ENCODE results near the gene SHISA5.
"Not testable (repeated sequence)": the region's sequence is repeated elsewhere in the genome, so short reads cannot be mapped to it uniquely, and the experiment has no call there.

Gene SHISA5

GRCh38 chr3:48504051-48504946 lies at the start of gene SHISA5:
Gene SHISA5, minus strand, starts transcription at chr3:48504174. Its CDS starts 80 bp downstream, at chr3:48504094.
- Histone ChIP-seq H3K27ac (no peak within 1 kb of the TSS), H3K9me3 (ENCODE audit: low read depth, low read length) (no peaks in the 10 kb centered on the region), H3K36me3 (ENCODE audit: insufficient read depth, low read length) (no peaks in the 10 kb centered on the region), H3K4me3 (peak within 1 kb of the TSS; percentile 73), H3K9ac (ENCODE audit: insufficient read length) (peak within 1 kb of the TSS; percentile 32)
- no peak for TF ChIP-seq POLR2AphosphoS5 (IDR thresholded peaks at IDR 0.05; ENCODE audit: borderline replicate concordance, low read depth, low read length)
- no peak for TF ChIP-seq EZH2 (IDR thresholded peaks at IDR 0.05)
- no peak for TF ChIP-seq FOXP2 (optimal IDR thresholded peaks at IDR 0.05; ENCODE audit: control extremely low read depth, extremely low read length, insufficient read depth)
- no peak for DNase-seq (ENCODE audit: low read depth, low spot score)

GRCh38 chr3:48553361-48553760 lies 49.4 kb upstream of the SHISA5 start:
- Histone ChIP-seq H3K36me3 (ENCODE audit: insufficient read depth, low read length) (no peaks in the 10 kb centered on the region), H3K9me3 (ENCODE audit: low read depth, low read length) (no peaks in the 10 kb centered on the region), H3K9ac (ENCODE audit: insufficient read length) (no peak overlapping the region), H3K4me3 (no peak overlapping the region), H3K27ac (no peak overlapping the region)
- TF ChIP-seq POLR2AphosphoS5 (IDR thresholded peaks at IDR 0.05; ENCODE audit: borderline replicate concordance, low read depth, low read length), result no peak
- TF ChIP-seq EZH2 (IDR thresholded peaks at IDR 0.05), result no peak
- no peak for TF ChIP-seq FOXP2 (optimal IDR thresholded peaks at IDR 0.05; ENCODE audit: control extremely low read depth, extremely low read length, insufficient read depth)
- DNase-seq (ENCODE audit: low read depth, low spot score), result no peak

GRCh38 chr3:48552111-48552951 lies 48.4 kb upstream of the SHISA5 start:
- no peak for TF ChIP-seq EZH2 (IDR thresholded peaks at IDR 0.05)
- TF ChIP-seq POLR2AphosphoS5 (IDR thresholded peaks at IDR 0.05; ENCODE audit: borderline replicate concordance, low read depth, low read length), result no peak
- no peak for TF ChIP-seq FOXP2 (optimal IDR thresholded peaks at IDR 0.05; ENCODE audit: control extremely low read depth, extremely low read length, insufficient read depth)
- H3K36me3 ChIP-seq (ENCODE audit: insufficient read depth, low read length), result no peaks in the 10 kb centered on the region
- no peak for DNase-seq (ENCODE audit: low read depth, low spot score)
- no peak overlapping the region for H3K4me3 ChIP-seq
- H3K9me3 ChIP-seq (ENCODE audit: low read depth, low read length), result no peaks in the 10 kb centered on the region
- no peak overlapping the region for H3K9ac ChIP-seq (ENCODE audit: insufficient read length)
- no peak overlapping the region for H3K27ac ChIP-seq

GRCh38 chr3:48551651-48552050 lies 47.7 kb upstream of the SHISA5 start:
- H3K9ac ChIP-seq (ENCODE audit: insufficient read length); DNase-seq (ENCODE audit: low read depth, low spot score); H3K4me3 ChIP-seq; H3K36me3 ChIP-seq (ENCODE audit: insufficient read depth, low read length); H3K27ac ChIP-seq; H3K9me3 ChIP-seq (ENCODE audit: low read depth, low read length): not testable (repeated sequence)

GRCh38 chr3:48548729-48549705 lies 45.0 kb upstream of the SHISA5 start:
- H3K9ac ChIP-seq (ENCODE audit: insufficient read length), result no peak overlapping the region
- H3K27ac ChIP-seq, result no peak overlapping the region
- DNase-seq (ENCODE audit: low read depth, low spot score), result no peak
- no peak for TF ChIP-seq POLR2AphosphoS5 (IDR thresholded peaks at IDR 0.05; ENCODE audit: borderline replicate concordance, low read depth, low read length)
- TF ChIP-seq EZH2 (IDR thresholded peaks at IDR 0.05), result no peak
- TF ChIP-seq FOXP2 (optimal IDR thresholded peaks at IDR 0.05; ENCODE audit: control extremely low read depth, extremely low read length, insufficient read depth), result no peak
- H3K4me3 ChIP-seq, result no peak overlapping the region
- H3K36me3 ChIP-seq (ENCODE audit: insufficient read depth, low read length), result no peaks in the 10 kb centered on the region
- H3K9me3 ChIP-seq (ENCODE audit: low read depth, low read length), result no peaks in the 10 kb centered on the region

- Histone ChIP-seq H3K9ac (ENCODE audit: insufficient read length) (no peak overlapping the region), H3K36me3 (ENCODE audit: insufficient read depth, low read length) (no peaks in the 10 kb centered on the region)
These were observed 44.2 kb upstream of the SHISA5 start for GRCh38 chr3:48548126-48548525.

GRCh38 chr3:48546203-48546829 lies 42.3 kb upstream of the SHISA5 start:
- TF ChIP-seq EZH2 (IDR thresholded peaks at IDR 0.05) (no peak), FOXP2 (optimal IDR thresholded peaks at IDR 0.05; ENCODE audit: control extremely low read depth, extremely low read length, insufficient read depth) (no peak), POLR2AphosphoS5 (IDR thresholded peaks at IDR 0.05; ENCODE audit: borderline replicate concordance, low read depth, low read length) (no peak)
- Histone ChIP-seq H3K27ac (no peak overlapping the region), H3K9ac (ENCODE audit: insufficient read length) (no peak overlapping the region), H3K36me3 (ENCODE audit: insufficient read depth, low read length) (no peaks in the 10 kb centered on the region), H3K4me3 (no peak overlapping the region), H3K9me3 (ENCODE audit: low read depth, low read length) (no peaks in the 10 kb centered on the region)
- DNase-seq (ENCODE audit: low read depth, low spot score), result no peak

More at GRCh38 chr3:48548126-48548525, 44.2 kb upstream of the SHISA5 start:
- DNase-seq (ENCODE audit: low read depth, low spot score), result no peak
- TF ChIP-seq POLR2AphosphoS5 (IDR thresholded peaks at IDR 0.05; ENCODE audit: borderline replicate concordance, low read depth, low read length) (no peak), FOXP2 (optimal IDR thresholded peaks at IDR 0.05; ENCODE audit: control extremely low read depth, extremely low read length, insufficient read depth) (no peak), EZH2 (IDR thresholded peaks at IDR 0.05) (no peak)
- Histone ChIP-seq H3K27ac (no peak overlapping the region), H3K4me3 (no peak overlapping the region), H3K9me3 (ENCODE audit: low read depth, low read length) (no peaks in the 10 kb centered on the region)

Data from SK-N-MC (cell line).